SK-N-DZ (cell line): ENCODE measurements around the gene CCDC134.
"Not testable (repeated sequence)": the region's sequence is repeated elsewhere in the genome, so short reads cannot be mapped to it uniquely, and the experiment has no call there.

Experiments
- DNase-seq: peaks from one replicate; pipeline ENCODE4 v3.0.0-alpha.2; 2015; ENCODE audit warnings: low spot score

The CCDC134 gene

GRCh38 chr22:41842996-41843970 lies 42.8 kb downstream of the CCDC134 start:
- DNase-seq: no peak

DNA sequence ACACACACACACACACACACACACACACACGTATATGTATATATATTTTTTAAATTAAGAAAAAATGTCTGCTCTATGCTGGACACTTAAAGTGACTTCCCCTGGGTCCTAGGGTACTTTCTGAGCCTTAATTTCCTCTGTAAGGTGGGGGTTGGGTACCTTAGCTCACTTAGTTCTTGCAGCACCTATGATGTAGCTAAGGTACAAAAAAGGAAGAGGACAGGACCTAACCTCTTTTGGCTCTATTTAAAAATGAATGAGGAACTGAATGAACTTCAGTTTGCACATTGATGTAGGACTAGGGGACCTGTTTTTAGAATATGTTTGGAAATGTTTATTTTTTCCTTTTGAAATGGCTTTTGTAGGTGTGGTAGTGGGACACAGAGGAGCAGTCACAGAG lies 43.6 kb downstream of the CCDC134 start:
- DNase-seq: no peak

DNA sequence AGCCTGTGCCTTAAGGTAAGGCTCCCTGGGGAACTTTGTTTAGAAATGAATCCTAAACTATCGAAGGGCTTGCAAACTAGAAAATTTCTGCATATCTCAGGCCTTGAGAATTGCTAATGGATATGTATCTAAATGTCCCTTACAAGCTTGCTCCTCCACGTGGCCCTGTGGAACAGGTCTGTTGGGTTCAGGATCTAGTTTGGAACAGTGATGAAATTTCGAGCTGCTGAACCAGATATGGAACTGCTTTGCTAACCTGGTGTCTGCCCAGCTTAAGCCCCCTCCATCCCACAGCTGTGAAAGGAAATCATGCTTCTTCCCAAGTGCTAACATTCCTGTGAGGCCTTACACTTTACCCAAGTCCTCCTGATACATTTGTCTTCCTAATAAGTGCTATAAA lies 44.0 kb downstream of the CCDC134 start:
- DNase-seq: no peak

DNA sequence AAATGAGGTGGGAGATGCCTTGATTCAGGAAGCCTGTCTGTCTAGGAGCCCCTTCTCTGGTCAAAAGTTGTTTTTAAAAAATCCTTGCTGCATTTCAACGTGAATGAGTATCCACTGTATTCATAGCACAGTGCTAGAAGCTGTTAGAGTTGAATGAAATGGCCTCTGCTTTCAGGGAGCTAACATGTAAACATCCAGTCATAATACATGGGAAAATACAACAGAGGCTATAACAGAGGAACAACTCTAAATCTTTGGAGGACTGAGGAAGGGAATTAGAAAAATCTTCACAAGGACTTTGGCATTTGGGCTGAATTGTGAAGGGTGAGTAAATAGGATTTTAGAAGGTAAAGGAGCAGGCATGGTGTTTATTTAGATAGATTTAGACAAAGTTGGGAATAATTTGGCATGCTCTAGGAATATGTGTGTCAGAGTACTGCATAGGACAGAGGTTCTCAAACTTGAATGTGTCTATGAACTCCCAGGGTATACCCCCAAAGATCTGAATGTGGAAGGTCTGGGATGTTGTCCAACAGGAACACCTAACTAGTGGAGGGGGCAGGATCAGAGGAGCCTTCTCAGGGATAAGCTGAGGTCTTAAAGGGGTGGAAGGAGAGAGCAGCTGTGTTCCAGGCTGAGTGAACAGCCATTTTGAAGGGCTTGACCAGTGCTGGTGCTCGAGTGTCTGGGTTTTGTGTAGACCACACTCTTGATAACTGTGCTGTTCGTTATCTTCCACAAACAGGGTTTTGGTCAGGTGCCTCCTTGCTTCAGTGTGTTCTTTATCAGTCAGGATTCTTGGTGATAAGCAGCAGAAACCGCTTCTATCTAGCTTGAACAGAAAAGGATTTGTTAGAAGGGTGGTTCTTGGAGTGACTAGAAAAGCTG lies 45.1 kb downstream of the CCDC134 start:
- no peak for DNase-seq

DNA sequence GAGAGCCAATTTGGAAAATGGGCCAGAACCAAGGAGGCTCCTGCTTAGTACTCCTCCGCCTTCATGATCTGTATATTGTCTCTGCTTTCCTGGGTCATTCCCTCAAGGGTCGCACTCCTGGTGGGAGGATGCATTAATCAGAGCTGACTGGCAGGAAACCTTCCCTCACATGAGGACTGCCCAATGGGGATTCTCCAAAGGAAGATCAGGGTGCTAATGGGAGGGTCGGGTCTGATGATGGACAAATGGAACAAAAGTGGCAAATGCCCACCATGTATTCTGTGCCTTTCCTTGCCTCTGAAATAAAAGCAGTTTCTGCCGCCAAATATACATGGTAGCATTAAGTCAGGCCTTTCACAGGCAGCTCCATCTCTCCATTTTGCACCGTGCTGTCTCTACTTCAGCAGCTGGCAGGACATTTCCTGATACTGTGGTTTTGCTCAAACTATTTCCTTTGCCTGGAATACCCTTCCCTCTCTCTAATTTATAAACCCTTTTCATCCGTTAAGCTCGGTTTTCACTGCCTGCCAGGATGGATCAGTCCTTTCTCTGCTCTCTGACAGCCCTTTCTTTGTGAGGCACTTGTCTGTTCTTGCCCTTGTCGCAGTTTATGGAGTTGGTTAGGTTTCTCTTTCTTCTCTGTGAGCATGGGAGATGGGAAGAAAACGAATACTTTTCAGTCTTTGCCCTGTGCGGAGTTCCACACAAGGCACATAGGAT lies 45.9 kb downstream of the CCDC134 start:
- DNase-seq: no peak

GRCh38 chr22:41847300-41847699 lies 46.8 kb downstream of the CCDC134 start:
- no peak for DNase-seq

DNA sequence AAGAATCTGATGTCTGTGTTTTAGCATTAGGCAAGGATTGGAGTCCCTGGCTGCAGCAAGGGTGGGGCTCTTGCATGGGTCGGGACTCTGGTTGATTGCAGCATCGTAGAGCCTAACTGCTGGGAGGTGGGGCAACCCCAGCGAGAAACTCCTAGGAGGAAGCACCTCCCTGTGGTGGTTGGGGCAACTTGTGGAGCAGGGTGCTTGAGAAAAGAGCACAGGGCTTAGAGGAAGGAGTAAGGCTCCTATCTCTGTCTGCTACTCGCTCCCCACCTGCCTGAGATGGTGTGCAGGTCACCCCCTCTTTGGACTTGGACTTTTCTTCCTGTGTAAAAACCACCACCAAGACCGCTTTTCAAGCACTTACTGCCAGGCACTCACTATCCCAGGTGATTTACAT lies 48.0 kb downstream of the CCDC134 start:
- no peak for DNase-seq

DNA sequence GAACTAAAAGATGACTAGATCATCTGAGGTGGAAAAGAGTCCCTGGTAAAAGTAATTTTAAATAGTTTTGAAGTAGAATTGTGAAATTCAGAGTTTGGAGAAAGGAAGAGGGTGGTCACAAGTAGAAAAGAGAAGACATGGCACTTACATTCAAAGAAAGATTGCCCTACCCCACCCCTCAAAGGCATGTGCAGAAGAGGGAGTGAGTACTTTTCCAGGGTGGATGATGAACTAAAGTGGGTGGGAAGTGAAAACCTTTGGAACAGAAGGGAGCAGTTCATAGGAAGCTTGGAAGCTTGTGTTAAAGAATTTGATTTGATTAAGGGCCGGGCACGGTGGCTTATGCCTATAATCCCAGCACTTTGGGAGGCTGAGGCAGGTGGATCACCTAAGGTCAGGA lies 56.0 kb downstream of the CCDC134 start:
- no peak for DNase-seq

DNA sequence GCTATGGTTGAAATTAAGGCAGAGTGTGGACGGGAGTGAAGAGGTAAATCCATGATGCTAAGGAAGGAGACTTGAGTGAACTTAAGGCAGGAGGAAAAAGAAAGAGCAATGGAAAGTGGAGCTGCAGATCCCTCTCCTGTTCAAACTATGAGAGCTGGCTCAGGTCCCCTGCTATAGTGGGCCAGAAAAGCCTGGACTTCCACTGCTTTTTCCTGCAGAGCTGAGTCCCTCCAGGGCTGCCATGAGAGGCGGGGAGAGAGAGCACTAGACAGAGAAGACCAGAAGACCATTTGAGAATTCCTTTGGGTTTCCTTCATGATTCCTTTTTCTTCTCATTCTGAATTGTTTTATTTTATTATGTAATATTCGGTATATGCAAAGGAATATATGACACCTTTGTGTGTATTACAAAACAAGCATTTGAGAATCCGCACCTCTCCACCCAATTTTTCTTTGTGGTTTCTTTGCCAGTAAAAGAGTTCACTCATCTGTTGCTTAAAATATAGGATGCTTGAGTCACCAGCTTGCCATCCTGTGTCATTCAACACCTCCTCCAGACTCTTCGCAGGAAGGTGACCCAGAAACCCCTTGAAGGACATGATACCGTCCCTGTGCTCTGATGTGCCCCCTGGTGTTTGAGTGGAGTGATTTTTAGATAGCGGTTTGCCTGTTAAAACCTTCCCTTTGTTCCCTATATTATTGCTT lies 56.8 kb downstream of the CCDC134 start:
- DNase-seq: peak; percentile 50

DNA sequence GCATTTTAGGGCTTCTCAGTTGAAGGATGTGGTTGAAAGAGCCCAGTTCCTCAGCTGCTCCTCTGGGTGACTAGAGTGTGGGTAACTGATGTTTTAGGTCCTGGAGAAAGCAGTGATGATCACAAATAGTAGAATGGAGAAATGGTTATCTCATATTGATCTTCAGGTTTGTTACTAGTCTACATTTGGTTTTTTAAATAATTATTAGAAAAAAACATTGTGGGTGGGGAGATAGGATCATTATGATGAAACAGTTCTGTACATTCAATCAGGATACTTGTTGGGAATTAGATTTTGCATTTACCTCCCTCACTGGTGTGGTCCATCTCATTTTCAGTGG lies 57.4 kb downstream of the CCDC134 start:
- DNase-seq: no peak

- no peak for DNase-seq
Measured at GRCh38 chr22:41862160-41862529, 61.7 kb downstream of the CCDC134 start.

DNA sequence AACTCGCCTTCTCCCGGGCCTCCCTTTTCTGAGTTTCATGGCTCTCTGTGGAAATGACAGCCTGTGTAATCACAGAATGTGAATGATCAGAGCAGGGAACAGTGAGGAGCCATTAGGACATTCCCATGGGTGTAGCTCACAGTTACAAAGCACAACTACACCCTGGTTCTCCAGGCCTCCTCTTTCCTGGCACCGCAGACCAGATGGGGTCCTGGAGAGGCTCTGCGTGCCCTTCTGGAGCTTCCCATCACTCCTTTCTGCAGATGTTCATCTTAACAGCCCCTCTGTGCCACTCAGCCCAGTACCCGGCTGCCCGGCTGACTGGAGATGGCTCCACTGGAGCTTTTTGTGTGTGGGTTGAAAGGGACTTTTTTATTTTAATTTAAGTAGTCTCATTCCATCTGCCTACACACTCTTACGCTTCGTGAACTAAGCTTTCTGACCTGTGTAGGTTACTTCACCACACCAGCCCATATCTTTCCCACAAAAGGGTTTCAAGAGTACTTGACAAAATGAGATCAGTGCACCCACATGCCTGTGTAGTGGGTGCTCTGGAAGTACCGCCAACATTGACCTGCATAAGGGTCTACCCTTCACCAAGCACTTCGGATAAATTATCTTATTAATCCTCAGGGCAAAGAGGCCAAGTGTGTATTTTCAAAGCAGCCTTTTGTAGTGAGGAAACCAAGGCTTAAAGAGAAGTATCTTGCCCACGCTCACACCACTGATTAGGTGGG lies 62.2 kb downstream of the CCDC134 start:
- no peak for DNase-seq

- DNase-seq: no peak
Measured at GRCh38 chr22:41863472-41863871, 63.0 kb downstream of the CCDC134 start.

- no peak for DNase-seq
Measured at GRCh38 chr22:41868556-41868955, 68.1 kb downstream of the CCDC134 start.

GRCh38 chr22:41870081-41870480 lies 69.6 kb downstream of the CCDC134 start:
- DNase-seq: not testable (repeated sequence)

DNA sequence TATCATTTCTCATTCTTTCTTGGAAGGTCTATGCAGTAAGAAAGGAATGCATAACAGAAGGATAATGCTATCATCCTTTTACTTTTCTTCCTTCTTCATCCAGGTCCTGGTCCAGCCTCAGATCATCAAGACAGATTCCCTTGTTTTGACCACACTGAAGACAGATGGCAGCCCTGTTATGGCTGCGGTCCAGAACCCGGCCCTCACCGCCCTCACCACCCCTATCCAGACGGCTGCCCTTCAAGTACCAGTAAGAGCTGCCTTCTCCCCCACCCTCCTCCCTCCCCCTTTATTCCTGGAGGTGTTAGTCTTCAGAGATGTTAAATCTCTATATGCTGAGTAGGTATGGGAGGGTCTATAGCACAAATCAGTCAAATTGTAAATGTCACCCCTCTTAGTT lies 70.3 kb downstream of the CCDC134 start:
- no peak for DNase-seq

DNA sequence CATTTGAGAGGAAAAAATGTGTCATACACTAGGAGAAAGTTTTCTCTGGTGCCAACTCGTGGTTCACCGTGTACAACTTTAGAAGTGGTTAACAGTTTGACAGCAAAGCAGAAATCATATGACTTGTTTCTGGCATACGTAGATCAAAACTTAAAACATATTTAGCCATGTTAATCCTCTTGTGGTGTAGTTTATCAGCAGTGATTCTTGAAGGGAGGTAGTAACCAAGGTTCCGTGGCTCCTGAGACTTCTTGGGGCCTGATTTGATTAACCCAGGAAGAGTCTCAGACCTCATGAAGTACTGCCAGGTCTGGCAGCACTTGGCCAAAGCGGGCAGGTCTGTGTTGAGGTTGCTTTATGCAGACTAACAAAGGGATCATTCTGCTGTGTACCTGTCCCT lies 72.9 kb downstream of the CCDC134 start:
- no peak for DNase-seq

- no peak for DNase-seq
Measured at GRCh38 chr22:41874090-41874489, 73.6 kb downstream of the CCDC134 start.

DNA sequence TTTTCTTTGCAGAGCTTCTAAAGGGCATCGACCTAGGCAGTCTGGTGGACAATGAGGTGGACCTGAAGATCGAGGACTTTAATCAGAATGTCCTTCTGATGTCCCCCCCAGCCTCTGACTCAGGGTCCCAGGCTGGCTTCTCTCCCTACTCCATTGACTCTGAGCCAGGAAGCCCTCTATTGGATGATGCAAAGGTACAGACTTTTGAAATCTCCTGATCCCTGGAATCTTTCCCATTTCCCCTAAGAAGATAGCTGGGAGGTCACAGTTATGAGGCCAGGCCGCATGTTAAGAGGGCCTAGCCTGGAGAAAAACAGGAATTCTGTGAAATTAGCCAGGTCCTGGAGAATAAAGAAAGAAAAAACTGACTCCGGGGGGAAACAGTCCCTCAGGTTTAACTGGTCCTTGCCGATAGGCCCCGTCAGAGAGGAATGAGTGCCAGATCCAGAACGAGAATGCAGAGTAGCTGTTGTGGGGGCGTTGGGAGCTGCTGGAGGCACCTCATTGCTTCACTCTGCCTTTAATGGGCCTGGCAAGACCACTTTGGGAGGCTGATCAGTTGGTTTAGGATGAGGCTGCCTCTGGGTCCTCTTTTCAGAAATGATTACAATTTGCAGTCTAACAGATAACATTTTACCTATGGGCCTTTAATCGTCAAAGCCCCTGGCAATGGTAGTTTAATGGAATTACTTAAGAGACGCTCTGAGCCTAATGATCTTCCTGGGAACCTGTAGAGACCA lies 75.2 kb downstream of the CCDC134 start:
- DNase-seq: no peak
